Lower lobe of right lung (tissue), 2 donors: ENCODE measurements around the gene HTR1D. TPM values are rescaled to one million over a fixed set of nuclear protein-coding genes. Genes with fewer than 3 reads are reported as not detected.

Experiments
- ATAC-seq, 2 donors: fragments of 200-7000 bp; cut with Tn5 transposase; one replicate each; pipeline ENCODE4 v1.9.1; 2020 to 2022; ENCODE audit warnings: mild to moderate bottlenecking in 2 of 2, moderate library complexity in 2 of 2
- DNase-seq: peaks from one replicate; pipeline ENCODE4 v3.0.0-alpha.2; 2020
- H3K27ac ChIP-seq: fragments of 200-600 bp; one replicate; pipeline ENCODE4 v1.8.0; 2022
- H3K27me3 ChIP-seq: fragments of 200-600 bp; one replicate; pipeline ENCODE4 v1.8.0; 2022; ENCODE audit warnings: low read depth
- H3K36me3 ChIP-seq: fragments of 200-600 bp; one replicate; pipeline ENCODE4 v1.8.0; 2022; ENCODE audit warnings: mild to moderate bottlenecking
- H3K4me1 ChIP-seq: fragments of 200-600 bp; one replicate; pipeline ENCODE4 v1.8.0; 2022
- H3K4me3 ChIP-seq: fragments of 200-600 bp; one replicate; pipeline ENCODE4 v1.8.0; 2022; ENCODE audit warnings: mild to moderate bottlenecking
- H3K9me3 ChIP-seq: fragments of 200-600 bp; one replicate; pipeline ENCODE4 v1.8.0; 2022
- intact Hi-C: fragments of 100-400 bp; cut with DNase I; formaldehyde crosslinking; loops from one replicate; pipeline ENCODE4 v1.11.0; 2022
- total RNA-seq: library from RNA; stranded (reverse); fragmentation: NEBNext Ultra II Directional; extraction: Animal tissue kit (Norgen Biotek cat#: 25700); gene quantifications from one replicate; pipeline ENCODE4 v1.2.1, GENCODE V29; 2021
- TF ChIP-seq, protein P1 (sequence below): fragments of 200-600 bp; IDR thresholded peaks from one replicate; pipeline ENCODE4 v1.8.0; 2022; ENCODE audit warnings: antibody characterized with exemption, mild to moderate bottlenecking
- donor health status: DM: no; HTN: yes; CAD: no; lungs with severe emphysema.

HTR1D gene
- total RNA-seq, 1 donor from 2014 or later: 1.1 TPM

- TF ChIP-seq, protein P1, sequence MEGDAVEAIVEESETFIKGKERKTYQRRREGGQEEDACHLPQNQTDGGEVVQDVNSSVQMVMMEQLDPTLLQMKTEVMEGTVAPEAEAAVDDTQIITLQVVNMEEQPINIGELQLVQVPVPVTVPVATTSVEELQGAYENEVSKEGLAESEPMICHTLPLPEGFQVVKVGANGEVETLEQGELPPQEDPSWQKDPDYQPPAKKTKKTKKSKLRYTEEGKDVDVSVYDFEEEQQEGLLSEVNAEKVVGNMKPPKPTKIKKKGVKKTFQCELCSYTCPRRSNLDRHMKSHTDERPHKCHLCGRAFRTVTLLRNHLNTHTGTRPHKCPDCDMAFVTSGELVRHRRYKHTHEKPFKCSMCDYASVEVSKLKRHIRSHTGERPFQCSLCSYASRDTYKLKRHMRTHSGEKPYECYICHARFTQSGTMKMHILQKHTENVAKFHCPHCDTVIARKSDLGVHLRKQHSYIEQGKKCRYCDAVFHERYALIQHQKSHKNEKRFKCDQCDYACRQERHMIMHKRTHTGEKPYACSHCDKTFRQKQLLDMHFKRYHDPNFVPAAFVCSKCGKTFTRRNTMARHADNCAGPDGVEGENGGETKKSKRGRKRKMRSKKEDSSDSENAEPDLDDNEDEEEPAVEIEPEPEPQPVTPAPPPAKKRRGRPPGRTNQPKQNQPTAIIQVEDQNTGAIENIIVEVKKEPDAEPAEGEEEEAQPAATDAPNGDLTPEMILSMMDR: no peak
- intact Hi-C loops: no loop called here
- ATAC-seq (no peak), DNase-seq (no peak)
- Histone ChIP-seq H3K27me3 (peaks cover 47% of the 10 kb centered on the region), H3K9me3 (no peaks in the 10 kb centered on the region), H3K36me3 (no peaks in the 10 kb centered on the region), H3K27ac (no peak overlapping the region), H3K4me3 (no peak overlapping the region), H3K4me1 (peaks cover 13% of the 10 kb centered on the region)
Measured at GRCh38 chr1:23215291-23215690, 2.0 kb downstream of the HTR1D start.

DNA sequence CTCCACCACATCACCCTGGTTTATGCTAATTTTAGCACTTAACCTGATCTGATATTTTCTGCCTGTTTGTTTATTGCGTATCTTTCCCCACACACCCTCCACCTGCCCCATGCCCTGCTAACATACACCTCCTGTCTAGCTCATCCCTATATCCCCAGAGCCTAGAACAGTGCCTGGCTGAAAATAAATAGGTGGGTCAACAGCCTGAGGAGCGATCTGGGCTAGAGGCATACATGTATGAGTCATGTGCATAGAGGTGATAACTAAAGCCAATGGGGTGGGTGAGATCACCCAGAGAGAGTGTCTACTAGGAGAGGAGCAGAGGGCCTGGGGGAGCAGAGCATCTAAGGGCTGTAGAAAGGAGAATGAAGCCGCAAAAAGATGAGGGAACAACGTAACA lies 2.7 kb downstream of the HTR1D start:
- Histone ChIP-seq H3K9me3 (no peaks in the 10 kb centered on the region), H3K27me3 (peaks cover 47% of the 10 kb centered on the region), H3K4me1 (peaks cover 13% of the 10 kb centered on the region), H3K36me3 (no peaks in the 10 kb centered on the region), H3K27ac (no peak overlapping the region), H3K4me3 (no peak overlapping the region)
- TF ChIP-seq, protein P1: no peak
- ATAC-seq: no peak
- intact Hi-C loops: no loop called here
- DNase-seq: no peak

GRCh38 chr1:23211955-23212354 lies 5.3 kb downstream of the HTR1D start:
- H3K27ac ChIP-seq: no peak overlapping the region
- H3K4me3 ChIP-seq: no peak overlapping the region
- no peaks in the 10 kb centered on the region for H3K36me3 ChIP-seq
- H3K4me1 ChIP-seq: peaks cover 5% of the 10 kb centered on the region
- no peak for DNase-seq
- TF ChIP-seq, protein P1: no peak
- intact Hi-C loops: no loop called here
- peaks cover 30% of the 10 kb centered on the region for H3K27me3 ChIP-seq
- no peak for ATAC-seq
- H3K9me3 ChIP-seq: no peaks in the 10 kb centered on the region

GRCh38 chr1:23210963-23211362 lies 6.3 kb downstream of the HTR1D start:
- no peak for ATAC-seq
- intact Hi-C loops: no loop called here
- no peaks in the 10 kb centered on the region for H3K36me3 ChIP-seq
- TF ChIP-seq, protein P1: no peak
- no peaks in the 10 kb centered on the region for H3K4me1 ChIP-seq
- H3K27me3 ChIP-seq: peaks cover 20% of the 10 kb centered on the region
- no peak for DNase-seq
- no peak overlapping the region for H3K4me3 ChIP-seq
- H3K9me3 ChIP-seq: no peaks in the 10 kb centered on the region
- no peak overlapping the region for H3K27ac ChIP-seq

DNA sequence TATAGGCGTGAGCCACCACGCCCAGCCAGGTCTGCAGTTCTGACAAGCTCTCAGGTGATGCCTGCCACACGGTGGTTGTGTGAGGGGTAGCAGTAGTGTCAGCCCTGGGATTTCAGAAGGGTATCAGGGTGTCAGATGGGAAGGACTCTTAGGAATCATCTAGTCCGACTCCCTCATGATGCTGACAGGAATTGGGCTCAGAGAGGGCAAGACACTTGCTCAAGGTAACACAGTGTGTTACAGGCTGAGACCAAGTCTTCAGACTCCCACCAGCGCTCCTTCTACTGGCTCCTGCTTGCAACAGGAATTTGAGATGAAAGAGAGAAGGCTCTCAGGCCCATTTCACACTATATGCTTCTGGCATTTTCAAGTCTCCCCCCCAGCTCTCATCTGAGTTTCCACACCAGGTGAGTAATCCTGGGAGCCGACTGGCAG lies 6.9 kb downstream of the HTR1D start:
- H3K27ac ChIP-seq: no peak overlapping the region
- no peaks in the 10 kb centered on the region for H3K36me3 ChIP-seq
- no peaks in the 10 kb centered on the region for H3K9me3 ChIP-seq
- DNase-seq: no peak
- TF ChIP-seq, protein P1: no peak
- H3K4me1 ChIP-seq: no peaks in the 10 kb centered on the region
- no peak overlapping the region for H3K4me3 ChIP-seq
- intact Hi-C loops: no loop called here
- peaks cover 14% of the 10 kb centered on the region for H3K27me3 ChIP-seq
- ATAC-seq: no peak

DNA sequence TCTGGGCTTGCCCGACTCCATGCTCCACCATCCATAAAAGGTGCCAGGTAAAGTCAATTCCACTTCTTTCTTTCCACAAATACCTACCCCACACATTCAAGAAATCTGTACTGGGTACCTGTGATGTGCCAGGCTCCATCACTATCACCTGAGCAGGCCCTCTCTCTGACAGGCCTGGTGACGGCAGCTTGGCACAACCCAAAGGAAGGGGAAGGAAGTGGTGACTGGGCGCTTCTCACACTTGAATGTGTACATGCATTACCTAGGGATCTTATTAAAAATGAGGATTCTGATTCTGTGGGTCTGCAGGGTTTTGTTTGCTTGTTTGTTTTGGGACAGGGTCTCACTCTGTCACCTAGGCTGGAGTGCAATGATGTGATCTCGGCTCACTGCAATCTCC lies 7.5 kb downstream of the HTR1D start:
- DNase-seq (no peak), ATAC-seq (no peak)
- Histone ChIP-seq H3K27me3 (peaks cover 8% of the 10 kb centered on the region), H3K4me1 (no peaks in the 10 kb centered on the region), H3K4me3 (no peak overlapping the region), H3K9me3 (no peaks in the 10 kb centered on the region), H3K27ac (no peak overlapping the region), H3K36me3 (no peaks in the 10 kb centered on the region)
- TF ChIP-seq, protein P1: no peak
- intact Hi-C loops: no loop called here
